NCI-H1436 (cell line): ENCODE measurements around the gene TMEM132D.
"Not testable (repeated sequence)": the region's sequence is repeated elsewhere in the genome, so short reads cannot be mapped to it uniquely, and the experiment has no call there.

ENCODE experiments used
- DNase-seq: peaks from one replicate; lab custom pipeline; 2025; lab: John Stamatoyannopoulos, UW

Gene TMEM132D

DNA sequence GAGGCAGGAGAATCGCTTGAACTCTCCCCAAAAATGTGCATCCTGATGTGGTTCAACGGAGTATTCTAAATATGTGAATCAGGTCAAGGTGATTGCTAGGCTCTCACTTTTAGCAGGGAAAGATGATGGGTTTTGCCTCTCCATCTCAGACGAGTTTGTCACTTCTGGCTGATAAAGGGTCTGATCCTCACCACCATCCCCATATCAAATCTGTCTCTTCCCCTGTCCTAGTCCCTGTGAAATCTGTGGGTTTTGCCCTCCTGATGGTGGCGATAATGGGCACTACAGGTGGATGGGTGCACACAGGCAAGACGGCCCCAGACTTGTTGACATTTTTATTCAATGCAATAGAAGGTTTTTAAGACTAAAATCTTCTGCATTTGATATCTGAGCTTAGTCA, 665.9 kb downstream of the TMEM132D start:
- no peak for DNase-seq

DNA sequence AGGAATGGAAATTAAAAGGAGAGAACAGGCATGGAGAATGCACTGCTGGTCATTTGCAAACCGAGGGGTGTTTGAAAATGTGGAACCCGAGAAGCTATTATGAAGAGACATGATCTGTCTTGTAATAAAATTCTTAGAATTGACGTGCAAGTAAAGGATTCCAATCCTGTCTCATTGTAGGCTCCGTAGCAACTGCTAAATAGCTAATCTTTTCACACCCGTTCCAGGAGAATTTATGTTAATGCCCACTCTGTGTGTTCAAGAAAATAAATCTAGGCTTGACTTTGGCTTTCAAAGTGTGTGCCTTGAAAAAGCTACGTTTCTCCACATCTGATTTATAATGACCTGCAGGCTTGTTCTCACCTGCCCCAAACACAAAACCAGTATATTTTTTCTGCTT, 669.6 kb downstream of the TMEM132D start:
- DNase-seq: no peak

DNA sequence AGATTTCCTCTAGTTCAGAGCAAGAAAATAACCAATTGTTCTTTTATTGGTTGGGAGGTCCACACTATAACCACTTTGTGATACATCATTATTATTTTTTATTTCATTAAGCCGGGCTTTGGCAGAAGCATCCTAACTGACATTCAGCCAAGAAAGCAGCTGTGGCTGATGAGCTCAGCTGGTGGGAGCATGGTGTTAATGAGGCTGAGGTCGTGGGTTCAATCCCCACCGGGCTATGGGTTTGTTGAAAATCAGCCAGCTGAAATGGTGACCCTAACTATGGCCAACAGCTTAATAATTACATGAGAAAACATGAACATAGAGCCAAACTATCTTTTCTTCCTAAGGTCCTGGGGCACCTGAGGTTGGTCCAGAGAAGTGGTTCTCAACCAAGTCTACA, 672.3 kb downstream of the TMEM132D start:
- DNase-seq: no peak

DNA sequence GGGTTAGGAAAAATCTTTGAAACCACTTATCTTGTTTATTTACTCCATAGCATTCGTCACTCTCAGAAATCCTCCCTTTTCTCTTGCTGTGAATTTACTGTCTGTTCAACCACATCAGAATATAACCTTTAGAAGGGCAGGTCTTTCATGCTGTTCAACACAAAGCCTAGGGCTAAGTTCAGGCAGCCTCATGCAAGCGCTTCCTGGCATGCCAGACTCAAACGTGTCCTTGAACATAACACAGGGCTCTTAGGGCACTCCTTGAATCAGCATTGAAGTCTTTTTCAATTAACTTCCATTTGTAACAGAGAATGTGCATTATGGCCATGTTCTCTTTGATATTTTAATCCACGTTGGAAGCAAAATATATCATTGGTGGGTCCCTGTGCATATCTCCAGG, 672.8 kb downstream of the TMEM132D start:
- no peak for DNase-seq

DNA sequence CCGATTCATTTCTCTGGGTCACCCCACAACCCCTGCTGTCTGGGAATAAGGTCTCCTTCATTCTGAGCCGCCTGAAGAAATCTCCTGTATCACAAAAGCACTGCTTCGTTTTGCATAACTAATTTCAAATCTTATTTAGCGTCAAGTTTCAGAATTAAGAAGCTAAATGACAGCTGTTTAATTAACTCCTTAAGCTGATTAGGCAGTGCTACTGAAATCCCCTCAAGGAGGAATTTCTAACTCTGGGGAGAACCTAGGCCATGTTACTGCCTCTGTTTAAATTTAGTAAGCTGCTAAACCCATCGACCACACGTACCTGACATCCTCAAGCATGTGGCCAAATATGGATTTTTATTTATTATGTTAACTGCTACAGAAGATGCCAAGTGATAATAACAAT, 677.0 kb downstream of the TMEM132D start:
- DNase-seq: no peak

DNA sequence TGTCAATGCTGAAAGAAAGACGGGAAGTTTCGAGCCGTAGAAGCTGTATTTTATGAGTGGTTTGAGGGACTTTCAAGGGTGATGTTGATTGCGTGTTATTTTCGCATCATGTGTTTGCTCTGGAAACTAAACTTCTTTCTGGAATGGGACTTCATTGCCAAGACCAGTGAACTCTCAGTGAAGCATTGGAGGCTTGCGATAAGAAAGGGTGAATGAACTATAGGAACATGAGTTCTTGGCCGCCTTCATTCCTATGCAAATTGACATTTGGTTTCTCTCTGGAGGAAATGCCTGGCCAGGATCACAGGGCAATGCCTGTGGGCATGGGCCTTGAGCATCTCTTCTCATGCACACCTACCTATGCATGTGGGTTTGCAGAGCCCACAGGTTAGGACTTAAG, 677.8 kb downstream of the TMEM132D start:
- no peak for DNase-seq

DNA sequence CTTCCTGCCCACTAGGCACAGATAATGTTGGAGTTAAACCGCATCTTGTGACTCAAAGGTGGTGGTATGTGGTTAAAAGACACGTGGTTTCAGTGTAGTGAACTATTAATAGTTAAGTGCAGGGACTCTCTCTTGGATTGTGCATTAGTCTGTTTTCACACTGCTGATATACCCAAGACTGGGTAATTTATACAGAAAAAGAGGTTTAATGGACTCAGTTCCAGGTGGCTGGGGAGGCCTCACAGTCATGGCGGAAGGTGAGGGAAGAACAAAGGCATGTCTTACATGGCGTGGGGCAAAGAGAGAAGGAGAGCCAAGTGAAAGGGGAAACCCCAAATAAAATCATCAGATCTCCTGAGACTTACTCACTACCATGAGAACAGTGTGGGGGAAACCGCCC, 688.3 kb downstream of the TMEM132D start:
- DNase-seq: no peak

DNA sequence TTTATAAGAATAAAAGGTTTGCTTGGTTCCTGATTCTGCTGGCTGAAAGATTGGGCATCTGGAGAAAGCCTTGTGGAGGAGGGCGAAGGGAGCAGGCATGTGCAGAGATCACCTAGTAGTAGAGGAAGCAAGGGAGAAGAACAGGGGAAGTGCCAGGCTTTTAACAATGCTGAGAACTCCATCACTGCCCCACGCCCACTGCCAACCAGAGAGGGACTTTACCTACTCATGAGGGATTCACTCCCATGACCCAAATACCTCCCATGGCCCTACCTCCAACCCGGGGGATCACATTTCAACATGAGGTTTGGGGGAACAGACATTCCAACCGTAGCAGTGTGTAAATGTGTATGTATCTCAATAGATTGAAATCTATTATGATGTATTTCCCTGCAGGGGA, 690.3 kb downstream of the TMEM132D start:
- DNase-seq: no peak

DNA sequence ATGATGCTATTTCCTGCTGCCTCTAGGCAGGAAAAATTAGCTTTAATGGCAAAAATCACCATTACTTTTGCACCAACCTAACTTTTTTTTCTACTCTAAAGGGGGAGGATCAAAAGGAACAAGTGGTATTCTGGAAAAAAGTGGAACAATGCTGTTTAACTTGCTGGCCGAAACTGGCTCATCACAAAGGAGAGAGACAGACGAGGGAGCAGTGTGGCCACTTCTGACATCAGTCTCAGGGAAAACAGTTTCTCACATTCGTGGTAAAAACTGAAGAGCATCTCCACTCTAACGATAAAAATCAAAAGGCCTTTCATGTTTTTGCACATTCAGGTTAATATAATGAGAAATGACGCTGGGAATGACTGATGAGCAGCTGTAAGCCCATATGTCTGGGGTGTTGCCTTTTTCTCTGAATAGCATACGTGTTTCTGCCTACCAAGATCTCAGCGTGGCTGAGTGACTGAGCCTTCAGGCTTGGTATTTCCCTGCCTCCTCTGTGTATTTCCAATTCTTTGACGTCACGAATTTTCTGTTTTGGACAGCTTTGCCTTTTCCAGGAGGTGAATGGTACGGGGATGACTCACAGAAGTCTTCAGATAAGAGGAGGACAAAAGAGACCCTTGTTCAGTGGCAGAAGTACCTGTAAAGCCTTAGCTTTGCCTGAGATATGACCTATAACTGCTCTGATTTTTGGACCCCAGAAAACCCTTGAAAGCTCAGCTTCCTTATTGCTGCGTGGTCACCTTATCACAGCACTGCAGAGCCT, 691.8 kb downstream of the TMEM132D start:
- DNase-seq: no peak

DNA sequence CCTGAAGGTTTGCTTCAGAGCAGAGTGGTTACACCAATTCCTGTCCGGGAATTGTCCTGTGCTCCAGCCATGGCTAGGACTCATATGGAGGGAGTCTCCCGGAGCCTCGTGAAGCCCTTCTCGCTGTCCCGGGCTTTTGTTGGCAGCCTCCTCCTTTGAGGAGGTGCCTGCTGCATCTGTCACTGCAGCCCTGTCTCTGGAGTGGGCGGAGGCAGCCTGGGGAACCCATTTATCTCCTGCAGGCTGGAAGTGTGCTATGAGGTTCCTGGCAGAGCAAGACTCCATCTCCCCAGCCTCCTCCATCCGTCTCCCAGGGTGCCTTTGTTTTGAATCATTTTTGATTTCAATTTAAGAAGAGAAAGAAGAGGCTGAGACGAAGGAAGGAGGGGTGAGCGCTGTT, 695.3 kb downstream of the TMEM132D start:
- no peak for DNase-seq

DNA sequence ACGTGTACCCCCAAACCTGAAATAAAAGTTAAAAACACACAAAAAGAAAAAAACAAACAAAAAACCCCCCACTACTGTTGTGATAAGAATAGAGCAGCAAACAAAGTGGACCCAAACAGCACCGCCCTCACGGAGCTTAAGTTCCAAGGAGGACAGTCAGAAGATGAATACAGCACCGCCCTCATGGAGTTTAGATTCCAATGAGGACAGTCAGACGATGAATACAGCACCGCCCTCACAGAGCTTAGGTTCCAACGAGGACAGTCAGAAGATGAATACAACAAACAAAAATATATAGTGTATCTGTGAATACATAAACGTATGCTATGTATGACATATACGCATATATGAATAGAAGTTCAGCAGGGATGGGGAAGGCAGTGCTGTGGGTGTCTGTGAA, 696.7 kb downstream of the TMEM132D start:
- no peak for DNase-seq

DNA sequence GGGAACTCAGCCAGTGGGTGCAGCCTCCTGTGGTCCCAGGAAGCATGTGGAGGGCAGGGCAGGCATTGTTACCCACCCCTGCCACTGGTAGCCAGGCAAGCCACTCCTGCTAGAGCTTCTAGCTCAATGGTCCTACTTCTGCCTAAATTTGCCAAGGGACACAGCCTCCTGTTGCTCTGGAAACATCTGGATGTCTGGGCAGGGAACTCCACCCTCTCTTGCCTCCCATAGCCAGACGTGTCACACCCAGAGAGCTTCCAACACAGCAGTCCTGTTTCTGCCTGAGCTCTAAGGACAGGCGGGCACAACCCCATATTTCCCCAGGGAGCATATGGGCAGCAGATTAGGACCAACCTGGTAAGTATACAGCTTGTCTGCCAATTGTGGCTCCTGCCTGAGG, 700.4 kb downstream of the TMEM132D start:
- DNase-seq: no peak

DNA sequence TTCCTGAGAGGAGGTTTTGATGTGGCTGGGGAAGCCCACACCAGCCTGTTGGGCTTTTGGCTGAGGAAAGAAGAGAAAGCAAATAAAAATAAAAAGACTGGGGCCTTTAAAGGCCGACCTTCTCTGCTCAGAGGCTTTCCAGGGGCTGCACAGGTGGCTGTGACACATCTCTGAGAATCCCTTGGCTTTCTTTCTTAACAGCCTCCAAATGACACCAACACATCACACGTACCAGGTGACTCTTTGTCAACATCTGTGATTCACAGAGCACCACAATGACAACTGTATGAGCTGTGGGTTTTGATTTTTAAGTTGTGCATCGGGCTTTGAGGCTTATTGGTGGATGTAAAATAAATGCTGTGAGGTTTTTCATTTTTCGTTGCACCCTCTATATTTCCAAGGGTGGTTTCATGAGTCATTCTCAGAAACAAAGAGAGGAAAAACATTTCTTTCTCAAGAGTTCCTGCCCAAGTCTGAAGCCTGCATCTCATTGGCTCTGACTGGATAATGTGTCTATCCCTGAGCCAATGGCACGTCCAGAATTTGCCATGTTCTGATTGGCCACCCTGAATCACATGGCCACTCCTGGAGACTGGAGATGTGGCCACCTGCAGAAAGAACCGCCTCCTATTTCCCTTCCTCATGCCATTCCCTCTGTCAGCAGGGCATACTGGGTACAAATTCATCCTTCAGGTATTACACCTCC, 701.6 kb downstream of the TMEM132D start:
- no peak for DNase-seq

DNA sequence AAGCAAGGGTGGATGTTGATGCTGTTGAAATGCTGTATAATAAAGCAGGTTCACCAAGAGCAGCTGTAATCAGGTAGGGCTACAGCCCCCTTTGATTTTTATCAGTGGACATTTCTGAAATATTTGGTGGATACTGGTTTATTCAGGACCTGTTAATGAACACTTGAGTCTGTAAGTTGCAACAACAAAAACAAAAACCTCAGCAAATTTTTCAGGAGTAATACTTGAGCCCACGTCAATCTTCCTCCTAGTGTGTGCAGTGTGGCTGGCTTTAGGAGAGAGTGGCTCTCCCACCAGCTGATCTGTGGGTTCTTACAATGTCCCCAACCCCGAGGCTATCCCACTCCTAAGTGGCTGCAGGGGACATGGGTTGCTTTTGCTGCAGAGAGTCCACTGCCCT, 702.8 kb downstream of the TMEM132D start:
- no peak for DNase-seq

DNA sequence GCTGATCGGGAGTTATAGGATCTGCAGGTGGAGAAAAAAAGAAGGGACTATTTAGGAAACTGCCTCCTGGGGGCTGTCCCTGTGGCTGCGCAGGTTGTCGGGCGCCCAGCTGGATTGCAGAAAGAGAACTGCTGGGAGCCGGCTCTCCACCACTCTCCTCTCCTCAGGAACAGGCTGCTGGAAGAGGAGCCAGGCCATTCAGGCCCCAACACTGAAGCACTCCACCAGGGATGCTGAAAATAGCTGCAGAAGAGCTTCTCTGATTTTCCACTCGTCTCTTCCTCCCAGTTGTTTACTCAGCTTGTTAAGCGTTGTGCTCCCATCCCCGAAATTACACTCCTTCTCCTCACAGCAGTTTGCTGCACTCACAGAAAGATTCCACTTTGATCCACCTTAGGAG, 703.2 kb downstream of the TMEM132D start:
- DNase-seq: no peak

DNA sequence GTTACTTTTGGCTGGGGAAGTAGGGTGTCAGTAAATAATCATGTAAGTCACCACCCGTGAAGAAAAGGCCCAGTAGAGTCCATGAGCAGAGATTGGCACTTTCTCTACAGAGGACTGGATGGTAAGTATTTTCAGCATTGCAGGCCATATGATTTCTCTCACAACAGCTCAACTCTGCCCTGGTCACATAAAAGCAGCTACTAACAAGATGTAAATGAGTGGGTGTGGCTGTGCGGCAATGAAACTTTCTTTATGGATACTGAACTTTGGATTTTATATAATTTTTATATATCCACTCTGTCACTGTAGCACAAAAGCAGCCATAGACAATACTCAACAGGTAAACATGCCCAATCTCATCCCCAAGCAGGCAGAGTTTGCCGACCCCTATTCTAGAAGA, 706.9 kb downstream of the TMEM132D start:
- DNase-seq: no peak

DNA sequence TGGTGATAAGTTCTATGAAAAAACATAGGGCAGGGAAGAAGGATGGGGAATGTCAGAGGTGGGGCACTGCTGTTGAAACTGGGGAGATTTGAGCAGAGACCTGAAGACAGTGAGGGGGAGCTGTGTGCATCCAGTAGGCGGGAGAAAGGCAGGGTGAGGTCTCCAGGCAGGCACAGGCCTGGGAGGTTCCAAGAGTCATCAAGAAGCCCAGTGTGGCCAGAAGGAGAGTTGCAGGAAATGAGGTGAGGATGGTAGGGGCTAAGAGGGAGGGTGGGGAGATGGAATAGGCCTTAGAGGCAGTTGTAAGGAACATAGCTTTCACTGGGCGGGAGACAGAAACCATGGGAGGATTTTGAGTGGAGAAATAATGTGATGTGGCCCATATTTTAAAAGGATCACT, 708.7 kb downstream of the TMEM132D start:
- DNase-seq: no peak

DNA sequence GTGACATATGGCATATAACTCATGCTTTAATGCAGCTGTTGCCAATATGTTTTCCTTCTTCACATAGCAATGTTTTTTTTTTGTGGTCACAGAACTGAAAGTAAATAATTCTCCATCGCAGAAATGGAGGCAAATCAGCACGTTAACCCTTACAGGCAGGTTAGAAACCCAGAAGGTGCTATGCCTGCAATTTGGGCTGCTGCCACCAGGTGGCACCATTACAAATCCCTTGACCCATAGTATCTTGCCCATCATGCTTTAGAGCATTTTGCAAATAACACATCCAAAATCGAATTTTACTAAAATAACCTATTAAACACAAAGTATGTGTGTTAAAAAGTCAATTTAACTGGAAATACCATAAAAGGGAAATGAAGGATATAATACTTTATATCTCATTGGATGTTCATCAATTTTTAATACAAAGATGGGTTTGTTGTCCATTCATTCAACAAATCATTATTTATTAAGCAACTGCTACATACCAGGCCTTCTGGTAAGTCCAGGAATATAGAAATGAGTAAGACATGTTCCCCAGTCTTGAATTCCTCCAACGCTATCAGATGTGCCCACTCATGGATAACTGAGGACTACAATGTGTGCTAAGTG, 710.5 kb downstream of the TMEM132D start:
- DNase-seq: no peak

DNA sequence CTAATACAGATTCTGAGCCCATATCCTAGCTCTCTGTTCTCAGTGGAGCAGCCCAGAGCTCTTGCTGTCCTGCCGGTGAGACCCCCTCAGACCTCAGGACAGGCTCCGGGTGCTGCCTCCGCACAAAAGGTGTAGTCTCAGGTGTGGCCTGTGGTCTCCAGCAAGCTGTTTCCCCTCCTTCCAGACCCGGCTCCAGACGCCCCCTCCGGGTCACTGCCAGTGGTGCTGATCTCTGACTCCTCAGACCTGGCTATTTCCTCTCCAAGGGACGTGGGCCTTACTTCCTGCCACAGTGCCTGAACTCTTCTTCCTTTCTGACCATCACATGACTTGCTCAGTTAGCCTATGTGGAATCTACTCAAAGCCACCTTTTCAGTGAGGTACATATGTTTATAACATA, 713.0 kb downstream of the TMEM132D start:
- no peak for DNase-seq

DNA sequence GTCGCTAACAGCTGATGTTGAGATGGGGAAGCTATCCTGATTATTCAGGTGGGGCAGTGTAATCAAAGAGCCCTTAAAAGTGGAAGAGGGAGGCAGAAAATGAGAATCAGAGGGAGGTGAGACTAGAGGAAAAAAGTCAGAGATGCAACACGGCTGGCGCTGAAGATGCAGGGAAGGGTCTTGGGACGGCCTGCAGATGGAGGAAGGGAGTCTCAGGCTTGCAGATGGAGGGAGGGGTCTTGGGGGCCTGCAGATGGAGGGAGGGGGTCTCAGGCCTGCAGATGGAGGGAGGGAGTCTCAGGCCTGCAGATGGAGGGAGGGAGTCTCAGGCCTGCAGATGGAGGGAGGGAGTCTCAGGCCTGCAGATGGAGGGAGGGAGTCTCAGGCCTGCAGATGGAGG, 713.9 kb downstream of the TMEM132D start:
- DNase-seq: not testable (repeated sequence)

DNA sequence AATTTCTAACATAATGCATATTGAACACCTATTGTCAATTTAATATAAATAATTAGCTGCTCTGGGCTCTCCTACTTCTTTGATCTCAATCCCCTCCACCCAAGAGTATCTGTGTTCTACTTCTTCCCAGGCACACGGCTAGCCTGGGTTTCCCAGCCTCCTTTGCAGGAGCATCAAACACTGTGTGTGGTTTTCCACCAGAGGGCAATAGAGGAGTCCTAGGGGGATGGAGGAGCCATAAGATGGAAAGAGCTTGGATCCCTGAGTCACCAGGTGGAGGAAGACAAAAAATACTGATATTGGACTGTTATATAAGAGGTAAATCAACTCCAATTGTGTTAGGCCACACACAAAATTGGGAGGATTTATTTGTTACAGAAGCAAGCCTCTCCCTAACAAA, 716.9 kb downstream of the TMEM132D start:
- no peak for DNase-seq

DNA sequence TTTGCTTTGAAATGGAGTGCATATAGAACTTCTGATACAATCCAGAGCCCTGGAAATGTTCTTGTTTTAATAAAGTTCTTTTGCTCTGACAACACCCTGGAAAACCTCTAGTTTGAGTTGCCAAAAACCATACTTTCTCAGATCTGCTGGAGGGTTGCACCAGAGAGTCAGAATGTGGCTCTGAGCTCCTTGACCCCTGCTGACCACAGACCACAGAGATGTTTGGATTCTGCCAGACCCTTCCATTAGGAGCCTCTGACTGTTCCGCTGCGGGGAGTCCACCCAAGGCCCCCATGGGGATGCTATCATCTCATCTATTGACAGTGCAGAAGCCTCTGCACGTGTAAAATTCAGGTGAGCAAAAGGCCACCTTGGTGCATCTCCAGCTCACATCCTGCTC, 718.0 kb downstream of the TMEM132D start:
- no peak for DNase-seq

DNA sequence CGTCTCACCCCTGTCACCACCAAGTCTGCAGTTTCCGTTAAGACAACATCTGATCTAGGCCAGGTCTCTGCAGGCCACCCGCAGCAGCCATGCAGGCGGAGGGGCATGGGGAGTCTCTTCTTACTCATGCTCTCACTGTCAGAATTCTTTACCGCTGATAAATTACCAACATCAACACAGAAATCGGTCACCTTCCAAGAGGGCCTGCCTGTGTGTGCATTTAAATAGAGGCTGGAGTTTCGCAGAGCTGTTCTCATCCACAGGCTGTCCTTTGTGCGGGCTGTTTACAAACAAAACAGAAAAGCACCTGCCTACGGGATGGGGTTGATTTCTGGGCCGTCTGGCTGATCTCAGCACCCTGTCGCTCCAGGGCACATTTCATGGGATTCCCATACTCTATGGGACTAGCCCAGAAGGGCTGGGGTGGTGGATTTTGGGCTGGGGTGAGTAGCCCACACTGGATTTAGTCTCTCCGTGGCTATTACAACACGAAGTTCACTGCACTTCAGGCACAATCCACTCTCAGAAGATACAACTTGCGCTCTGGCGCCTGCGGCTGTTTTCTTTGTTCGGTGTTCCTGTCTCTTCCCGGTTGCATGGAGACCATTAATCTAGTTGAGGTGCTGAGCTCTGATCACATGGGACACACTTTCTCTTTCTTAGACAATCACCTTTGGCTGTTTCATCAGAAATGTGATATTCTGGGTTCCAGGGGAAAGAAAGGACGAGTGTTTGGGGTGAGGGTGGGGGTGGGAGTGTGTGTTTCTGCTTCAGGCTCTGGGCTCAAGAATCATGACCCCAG, 719.5 kb downstream of the TMEM132D start:
- no peak for DNase-seq
